Left lung (tissue), 10 donors: ENCODE measurements around the gene USP44. TPM values are rescaled to one million over a fixed set of nuclear protein-coding genes. Genes with fewer than 3 reads are reported as not detected.

Source experiments
- ATAC-seq: fragments of 200-7000 bp; cut with Tn5 transposase; one replicate; pipeline ENCODE4 v1.9.1; 2020; ENCODE audit warnings: moderate library complexity
- DNase-seq, 4 donors: peaks; one replicate each; pipeline ENCODE4 v3.0.0-alpha.2; 2013 to 2020
- H3K27ac ChIP-seq, 2 donors: fragments of 200-600 bp; sonication (generic) in 1 of 2; one replicate each; pipeline versions ENCODE4 v1.5.0 to v1.8.0; 2020 to 2021
- H3K27me3 ChIP-seq, 2 donors: fragments of 200-600 bp; sonication (generic) in 1 of 2; one replicate each; pipeline versions ENCODE4 v1.5.0 to v1.8.0; 2020 to 2021
- H3K36me3 ChIP-seq, 2 donors: fragments of 200-600 bp; sonication (generic) in 1 of 2; one replicate each; pipeline versions ENCODE4 v1.5.0 to v1.8.0; 2020 to 2021
- H3K4me1 ChIP-seq, 2 donors: fragments of 200-600 bp; one replicate each; pipeline ENCODE4 v1.8.0; 2021
- H3K4me3 ChIP-seq, 2 donors: fragments of 200-600 bp; sonication (generic) in 1 of 2; one replicate each; pipeline versions ENCODE4 v1.5.0 to v1.8.0; 2020 to 2021; ENCODE audit warnings: mild to moderate bottlenecking in 1 of 2
- H3K9me3 ChIP-seq, 2 donors: fragments of 200-600 bp; sonication (generic) in 1 of 2; one replicate each; pipeline versions ENCODE4 v1.5.0 to v1.8.0; 2020 to 2021
- CTCF ChIP-seq, 2 donors: fragments of 200-600 bp; sonication (generic) in 1 of 2; IDR thresholded peaks; one replicate each; pipeline versions ENCODE4 v1.5.0 to v1.8.0; 2021; ENCODE audit warnings: antibody characterized with exemption in 2 of 2
- intact Hi-C, 2 donors: fragments of 100-400 bp; cut with DNase I; formaldehyde crosslinking; loops; one replicate each; pipeline versions ENCODE4 v1.11.2 to v1.14.2; 2022
- polyA plus RNA-seq, 6 donors: library from polyadenylated mRNA; unstranded; fragments of 120-200 nt; gene quantifications; one replicate each; pipeline ENCODE4 v1.2.1, GENCODE V29; 2013; ENCODE audit not compliant: insufficient read length in 6 of 6
- total RNA-seq, 2 donors: library from RNA; stranded (reverse); fragmentation: NEBNext Ultra II Directional; extraction: Animal tissue kit (Norgen Biotek cat#: 25700); gene quantifications; one replicate each; pipeline ENCODE4 v1.2.1, GENCODE V29; 2021
- donor health status: DM: no; HTN: yes; CAD: no.
- donor health status: DM: no; HTN: no; CAD: no.

USP44 gene
- total and polyA plus RNA-seq, 8 donors = 3.4 to 13.4 (median 4.0) TPM

DNA sequence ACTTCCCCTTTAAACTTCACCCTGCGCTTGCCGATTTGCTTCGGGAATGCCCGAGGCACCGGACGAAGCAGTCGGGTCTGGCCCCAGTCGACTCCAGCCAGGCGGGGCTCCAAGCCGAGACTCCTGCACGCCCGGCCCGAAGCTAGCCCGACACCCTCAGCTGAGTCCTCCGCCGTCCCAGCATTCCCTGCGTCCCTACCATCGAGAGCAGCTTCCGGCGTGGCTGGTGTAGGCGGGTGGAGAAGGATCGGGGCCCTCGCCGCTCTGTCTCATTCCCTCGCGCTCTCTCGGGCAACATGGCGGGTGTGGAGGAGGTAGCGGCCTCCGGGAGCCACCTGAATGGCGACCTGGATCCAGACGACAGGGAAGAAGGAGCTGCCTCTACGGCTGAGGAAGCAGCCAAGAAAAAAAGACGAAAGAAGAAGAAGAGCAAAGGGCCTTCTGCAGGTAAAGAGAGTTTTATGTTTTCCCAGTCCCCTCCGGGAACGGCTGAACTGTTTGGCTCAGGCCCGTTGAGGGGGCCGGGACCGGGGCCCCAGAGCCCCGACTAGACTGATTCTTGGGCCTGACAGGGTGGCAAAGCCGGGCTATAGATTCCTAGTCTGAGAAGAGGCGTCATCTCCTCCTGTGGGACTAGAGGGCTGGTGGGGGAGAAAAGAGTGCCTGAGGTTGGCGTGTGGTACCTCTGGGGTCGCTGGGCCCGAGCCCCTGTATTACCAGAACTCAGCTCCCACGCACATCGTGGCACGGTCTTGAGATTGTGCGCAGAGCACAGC, 77.2 kb downstream of the USP44 start, which contains the start of gene METAP2:
TSS of gene METAP2 (plus strand) at position 269 of the 776 bp plus-strand sequence. CDS start at position 297, 28 bp downstream.
- ATAC-seq = peak; percentile 99

GRCh38 chr12:95473231-95473883, 77.9 kb downstream of the USP44 start:
- TF ChIP-seq CTCF (IDR thresholded peaks at IDR 0.05) = no peak
- H3K36me3 ChIP-seq = peaks cover 0 to 23% of the 10 kb centered on the region in 2 donors
- peaks cover 13 to 23% of the 10 kb centered on the region in 2 donors for H3K4me1 ChIP-seq
- no peaks in the 10 kb centered on the region for H3K9me3 ChIP-seq
- peak overlapping the region; percentile 92 to 94 for H3K27ac ChIP-seq
- peak in 2 of 4 donors; percentile 58 to 63 for DNase-seq
- intact Hi-C loops = no loop called here
- H3K27me3 ChIP-seq = no peaks in the 10 kb centered on the region
- ATAC-seq = peak; percentile 76
- peak overlapping the region; percentile 74 for H3K4me3 ChIP-seq

More for the DNA sequence above, 77.2 kb downstream of the USP44 start, which contains the start of gene METAP2:
- Histone ChIP-seq H3K27me3 (no peaks in the 10 kb centered on the region), H3K36me3 (peaks cover 0 to 30% of the 10 kb centered on the region in 2 donors), H3K4me3 (peak within 1 kb of the TSS; percentile 74), H3K27ac (peak within 1 kb of the TSS; percentile 92 to 94), H3K9me3 (no peaks in the 10 kb centered on the region), H3K4me1 (peaks cover 13 to 30% of the 10 kb centered on the region in 2 donors)
- no peak for TF ChIP-seq CTCF (IDR thresholded peaks at IDR 0.05)
- intact Hi-C loops = no loop called here
- DNase-seq = peak; percentile 91 to 98 (median 96)

DNA sequence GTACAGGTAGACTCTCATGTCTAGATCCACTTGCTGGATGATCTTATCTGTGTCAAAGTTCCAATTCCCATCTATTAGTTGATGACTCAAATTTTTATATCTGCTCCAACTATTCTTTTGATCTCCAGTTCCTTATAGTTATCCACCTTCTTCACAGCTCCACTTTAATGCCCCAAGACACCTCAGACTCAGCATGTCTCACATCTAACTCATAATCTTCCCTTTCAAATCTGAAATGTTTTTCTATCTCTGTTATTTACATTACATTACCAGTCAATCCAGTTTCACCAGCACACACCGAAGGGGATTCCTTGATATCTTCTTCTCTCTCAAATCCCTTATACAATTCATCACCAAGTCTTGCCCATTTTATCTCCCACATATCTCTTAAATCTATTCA, 81.0 kb downstream of the USP44 start:
- intact Hi-C loops = no loop called here
- Histone ChIP-seq H3K4me3 (no peak overlapping the region), H3K4me1 (peaks cover 4 to 11% of the 10 kb centered on the region in 2 donors), H3K27me3 (no peaks in the 10 kb centered on the region), H3K36me3 (no peaks in the 10 kb centered on the region), H3K9me3 (no peaks in the 10 kb centered on the region), H3K27ac (no peak overlapping the region)
- ATAC-seq (no peak), DNase-seq (no peak)
- TF ChIP-seq CTCF (IDR thresholded peaks at IDR 0.05) = no peak

Other genes with a start within 250 kb of the USP44 start
- gene METAP2, start 77.3 kb downstream of the USP44 start, total RNA-seq = 10 to 100 TPM; 56.3 to 57.5 TPM
- 100 to 1,000 TPM; 104 to 141 (median 119) TPM for gene METAP2, start 77.3 kb downstream of the USP44 start, polyA plus RNA-seq
- gene NTN4, start 239.3 kb upstream of the USP44 start, total RNA-seq = 10 to 100 TPM; 61.9 to 81.5 TPM
- gene NTN4, start 239.3 kb upstream of the USP44 start, polyA plus RNA-seq = 10 to 100 TPM; 22.6 to 48.6 (median 27.3) TPM